Pons (tissue), 1 donor: ENCODE results near the gene FMN1.

Experiments
- DNase-seq: peaks from one replicate; pipeline ENCODE4 v3.0.0-alpha.2; 2016; ENCODE audit warnings: low spot score

FMN1 gene

GRCh38 chr15:33194704-33195670, at the start of gene FMN1:
FMN1 (minus strand) TSS chr15:33194714; CDS start chr15:33154914, 39,800 bp downstream.
- DNase-seq = peak; percentile 95

GRCh38 chr15:33243869-33244268, 49.4 kb upstream of the FMN1 start:
- DNase-seq = no peak

- no peak for DNase-seq
Observed at GRCh38 chr15:33243393-33243792, 48.9 kb upstream of the FMN1 start.

GRCh38 chr15:33242669-33243191, 48.2 kb upstream of the FMN1 start:
- DNase-seq = peak; percentile 26

- no peak for DNase-seq
Observed at GRCh38 chr15:33242165-33242564, 47.7 kb upstream of the FMN1 start.

GRCh38 chr15:33236841-33237509, 42.5 kb upstream of the FMN1 start:
- DNase-seq = no peak

GRCh38 chr15:33234020-33234461, 39.5 kb upstream of the FMN1 start:
- peak; percentile 69 for DNase-seq

GRCh38 chr15:33226559-33227181, 32.2 kb upstream of the FMN1 start:
- peak; percentile 18 for DNase-seq

- no peak for DNase-seq
Observed at GRCh38 chr15:33218071-33218491, 23.6 kb upstream of the FMN1 start.

GRCh38 chr15:33215941-33216872, 21.7 kb upstream of the FMN1 start:
- peak; percentile 31 for DNase-seq

- DNase-seq = no peak
Observed at GRCh38 chr15:33211176-33211808, 16.8 kb upstream of the FMN1 start.

- no peak for DNase-seq
Observed at GRCh38 chr15:33209575-33210481, 15.3 kb upstream of the FMN1 start.

- DNase-seq = no peak
Observed at GRCh38 chr15:33207646-33208045, 13.1 kb upstream of the FMN1 start.

- DNase-seq = peak; percentile 47
Observed at GRCh38 chr15:33206366-33206765, 11.9 kb upstream of the FMN1 start.

GRCh38 chr15:33204926-33205325, 10.4 kb upstream of the FMN1 start:
- DNase-seq = no peak

GRCh38 chr15:33204087-33204486, 9.6 kb upstream of the FMN1 start:
- DNase-seq = no peak

GRCh38 chr15:33201491-33202231, 7.1 kb upstream of the FMN1 start:
- DNase-seq = peak; percentile 58

GRCh38 chr15:33200903-33201302, 6.4 kb upstream of the FMN1 start:
- DNase-seq = no peak

- no peak for DNase-seq
Observed at GRCh38 chr15:33200444-33200843, 5.9 kb upstream of the FMN1 start.
